HG03064 (cell line): Measurements from ENCODE around the gene PITPNM3.
"Not testable (repeated sequence)": the region's sequence is repeated elsewhere in the genome, so short reads cannot be mapped to it uniquely, and the experiment has no call there.

ENCODE experiments used
- ATAC-seq: cut with Tn5 transposase; IDR thresholded peaks from one replicate; pipeline ENCODE4 v1.9.1; 2021; ENCODE audit warnings: low read depth; ENCODE audit not compliant: unreplicated experiment

PITPNM3 gene

DNA sequence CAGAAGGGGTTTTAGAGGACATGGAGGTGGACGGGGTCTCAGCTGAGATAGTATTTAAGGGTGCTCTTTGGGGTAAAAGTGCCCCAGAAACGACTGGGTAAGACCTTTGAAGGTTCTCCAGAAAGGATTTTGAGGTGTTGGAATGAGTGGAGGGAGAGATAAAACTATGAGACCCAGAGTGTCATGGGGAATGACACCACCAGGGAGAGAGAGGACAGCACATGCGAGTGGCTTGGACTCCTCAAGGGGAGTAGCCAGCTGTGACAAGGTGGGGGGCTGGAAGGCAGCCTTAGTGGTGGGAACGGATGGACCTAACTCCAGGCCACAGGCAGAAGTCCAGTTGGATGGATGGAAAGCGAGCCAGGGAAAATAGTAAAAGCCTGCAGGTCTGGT is 19.2 kb upstream of the PITPNM3 start:
- ATAC-seq: no peak

- ATAC-seq: no peak
These were observed 18.6 kb upstream of the PITPNM3 start for GRCh38 chr17:6574687-6575595.

DNA sequence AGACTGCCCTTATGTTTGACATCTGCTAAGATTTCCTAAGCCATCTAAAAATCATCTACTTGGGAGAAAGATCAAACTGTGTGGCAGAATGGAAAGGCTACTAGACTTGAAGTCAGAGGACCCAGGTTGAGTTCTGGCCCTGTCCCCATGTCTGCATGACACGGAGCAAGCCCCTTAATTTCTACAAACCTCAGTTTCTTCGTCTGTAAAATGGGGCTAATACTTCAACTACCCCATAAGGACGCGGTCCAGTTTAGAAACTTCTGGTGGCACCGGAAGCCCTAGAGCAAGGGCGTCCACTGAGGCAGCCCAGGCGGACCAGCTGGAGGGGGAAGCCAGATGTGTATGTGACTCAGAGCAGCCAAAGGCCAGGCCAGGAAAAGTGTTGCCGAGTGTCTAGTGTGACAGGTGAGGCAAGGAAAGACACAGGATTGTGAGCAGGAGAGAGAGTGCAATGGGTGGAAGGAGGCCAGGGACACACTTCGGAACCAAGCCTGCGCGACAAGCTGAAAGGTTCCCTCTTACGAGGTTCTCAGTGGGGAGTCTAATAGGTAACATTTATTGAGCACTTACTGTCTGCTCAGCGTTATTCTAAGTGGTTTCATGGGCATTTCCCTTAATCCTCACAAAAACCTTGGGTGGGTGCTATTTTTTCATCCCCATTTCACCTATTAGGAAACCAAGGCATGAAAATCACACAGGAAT is 17.8 kb upstream of the PITPNM3 start:
- ATAC-seq: no peak

DNA sequence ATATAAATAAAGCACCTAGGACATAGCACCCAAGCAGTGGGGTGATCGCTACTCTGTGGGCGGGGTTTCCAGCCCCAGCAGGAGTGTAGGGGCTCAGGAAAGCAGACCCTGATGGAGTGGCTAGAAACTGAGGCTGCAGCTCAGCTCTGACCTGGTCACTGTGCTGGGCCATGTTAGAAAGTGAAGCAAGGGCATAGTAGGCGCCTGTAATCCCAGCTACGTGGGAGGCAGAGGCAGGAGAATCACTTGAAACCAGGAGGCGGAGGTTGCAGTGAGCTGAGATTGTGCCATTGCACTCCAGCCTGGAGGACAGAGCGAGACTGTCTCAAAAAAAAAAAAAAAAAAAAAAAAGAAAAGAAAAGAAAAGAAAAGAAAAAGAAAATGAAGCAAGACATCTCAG is 17.1 kb upstream of the PITPNM3 start:
- ATAC-seq: not testable (repeated sequence)

GRCh38 chr17:6572972-6573370 is 16.6 kb upstream of the PITPNM3 start:
- no peak for ATAC-seq

- ATAC-seq: no peak
These were observed 15.1 kb upstream of the PITPNM3 start for GRCh38 chr17:6571452-6571781.

DNA sequence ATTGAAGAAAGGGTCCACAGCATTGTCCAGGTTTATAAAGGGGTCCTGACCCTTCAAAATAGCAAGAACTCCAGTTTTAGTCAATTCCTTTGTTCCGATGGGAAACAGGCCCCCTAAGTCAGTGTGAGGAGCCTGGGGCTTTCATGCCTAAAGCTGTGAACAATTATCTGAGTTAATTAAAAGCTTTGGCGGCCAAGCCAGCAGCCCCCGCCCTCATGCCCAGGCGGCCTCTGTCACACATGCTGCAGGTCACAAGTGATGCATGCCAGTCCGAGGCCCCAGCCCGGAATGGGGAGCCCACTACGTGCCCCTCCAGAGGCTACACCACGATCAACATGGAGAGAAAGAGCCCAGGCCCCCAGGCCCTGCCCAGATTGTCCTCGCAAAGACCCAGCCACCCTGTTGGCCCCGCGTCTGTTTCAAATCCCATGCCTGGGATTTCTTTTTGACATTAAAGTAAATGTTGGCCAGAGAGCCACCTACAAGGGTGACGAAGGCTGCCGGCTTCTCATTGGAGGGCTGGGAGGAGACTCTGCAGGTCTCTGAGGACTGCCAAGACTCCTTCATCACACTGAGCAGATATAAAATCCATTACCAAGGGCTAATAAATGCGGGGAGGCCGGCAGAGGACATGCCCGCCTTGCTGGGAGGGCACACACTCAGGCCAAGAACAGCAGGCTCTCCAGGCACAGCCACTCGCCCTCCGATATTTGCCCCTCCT is 14.5 kb upstream of the PITPNM3 start:
- ATAC-seq: no peak

DNA sequence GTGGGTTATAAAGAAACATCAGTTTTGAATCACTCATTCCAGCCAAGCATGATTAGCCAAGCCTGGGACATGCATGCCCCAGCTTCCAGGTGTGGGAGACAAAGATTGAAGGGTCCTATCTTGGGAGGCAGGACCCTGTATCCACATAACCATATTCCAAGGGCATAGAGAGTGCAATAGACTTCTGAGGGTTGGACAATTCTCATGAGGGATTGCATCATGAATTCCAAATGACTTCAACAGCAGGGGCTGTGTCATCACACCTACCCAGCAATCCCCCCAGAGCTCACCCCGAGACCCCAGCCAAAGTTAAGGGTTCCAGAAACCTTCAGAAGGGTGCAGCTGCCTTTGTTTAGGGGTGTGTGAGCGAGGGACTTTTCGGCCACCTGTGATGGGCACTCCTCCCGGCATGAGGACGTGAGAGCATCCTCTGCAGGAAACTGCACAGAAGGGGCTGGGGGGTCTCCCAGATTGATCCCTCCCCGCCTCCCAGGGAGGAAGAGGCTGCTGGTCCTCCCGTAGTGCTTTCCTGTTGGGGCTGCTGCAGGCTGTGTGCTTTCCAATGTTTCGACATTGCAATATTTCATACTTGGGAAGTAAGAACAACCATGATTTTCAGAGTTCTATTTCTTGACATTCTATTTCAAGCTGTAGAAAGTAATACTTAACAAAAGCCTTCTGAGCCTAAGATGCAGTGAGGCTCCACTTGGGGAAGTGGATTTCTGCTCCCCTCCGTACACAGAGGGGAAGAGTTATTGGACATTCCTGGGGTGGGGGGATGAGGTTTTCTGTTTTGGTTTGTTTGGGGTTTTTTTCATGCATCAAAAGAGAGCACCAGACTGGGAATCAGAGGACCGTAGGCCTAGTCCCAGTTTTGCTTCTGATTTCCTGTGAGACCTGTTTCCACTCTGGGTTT is 13.3 kb upstream of the PITPNM3 start:
- ATAC-seq: no peak

GRCh38 chr17:6568184-6568758 is 11.9 kb upstream of the PITPNM3 start:
- ATAC-seq: no peak

GRCh38 chr17:6567528-6568183 is 11.3 kb upstream of the PITPNM3 start:
- ATAC-seq: no peak

DNA sequence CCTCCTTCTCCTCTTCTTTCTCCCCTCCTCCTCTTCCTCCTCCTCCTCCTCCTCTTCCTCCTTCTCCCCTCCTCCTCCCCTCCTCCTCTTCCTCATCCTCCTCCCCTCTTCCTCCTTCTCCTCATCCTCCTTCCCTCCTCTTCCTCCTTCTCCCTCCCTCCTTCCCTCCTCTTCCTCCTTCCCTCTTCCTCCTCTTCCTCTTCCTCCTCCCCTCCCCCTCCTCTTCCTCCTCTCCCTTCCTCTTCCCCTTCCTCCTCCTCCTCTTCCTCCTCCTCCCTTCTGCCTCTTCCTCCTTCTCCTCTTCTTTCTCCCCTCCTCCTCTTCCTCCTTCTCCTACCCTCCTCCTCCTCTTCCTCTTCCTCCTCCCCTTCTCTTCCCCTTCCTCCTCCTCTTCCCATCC is 5.1 kb upstream of the PITPNM3 start:
- no peak for ATAC-seq

- no peak for ATAC-seq
These were observed 4.1 kb upstream of the PITPNM3 start for GRCh38 chr17:6560496-6560895.

DNA sequence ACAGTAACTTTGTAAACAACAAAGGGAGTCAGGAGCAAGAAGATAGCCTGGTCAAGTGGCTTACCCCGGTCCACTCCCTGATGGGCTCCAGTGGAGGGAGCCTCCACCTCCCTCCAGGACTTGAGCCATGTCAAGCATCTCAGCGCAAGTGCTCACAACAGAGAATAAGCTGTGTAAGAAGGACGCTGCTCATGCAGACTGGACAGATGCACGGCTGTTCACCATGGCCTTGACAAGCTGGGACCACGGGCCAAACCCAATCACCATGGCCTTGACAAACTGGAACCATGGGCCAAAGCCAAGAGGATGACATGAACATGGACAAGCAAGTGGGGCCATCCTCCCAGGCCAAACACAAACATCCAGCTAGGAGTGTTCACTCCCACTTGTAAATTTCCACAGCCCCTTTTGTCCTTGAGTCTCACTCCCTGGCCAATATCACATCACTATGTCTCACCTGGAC is 3.4 kb upstream of the PITPNM3 start:
- no peak for ATAC-seq

GRCh38 chr17:6558932-6559752 is 2.8 kb upstream of the PITPNM3 start:
- ATAC-seq: no peak

GRCh38 chr17:6558276-6558675 is 1.9 kb upstream of the PITPNM3 start:
- no peak for ATAC-seq

DNA sequence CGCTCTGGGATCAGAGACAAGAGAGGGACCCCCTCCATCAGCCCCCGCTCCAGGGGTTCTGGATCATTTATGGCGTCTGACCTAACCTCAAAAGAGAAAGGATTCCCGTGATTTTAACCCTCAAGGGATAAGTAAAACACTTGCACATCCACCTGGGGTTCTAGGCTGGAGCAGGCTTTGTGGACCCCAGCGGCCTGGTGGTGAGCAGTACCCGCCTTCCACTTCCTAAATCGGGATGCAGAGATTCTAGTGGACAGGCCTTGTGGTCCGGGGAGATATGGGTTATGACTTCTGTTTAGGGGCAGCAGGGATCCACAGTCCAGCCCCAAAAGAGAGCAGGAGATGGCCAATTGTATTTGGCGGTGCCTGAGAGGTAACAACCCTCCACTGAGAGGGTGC is 684 bp upstream of the PITPNM3 start:
- no peak for ATAC-seq

DNA sequence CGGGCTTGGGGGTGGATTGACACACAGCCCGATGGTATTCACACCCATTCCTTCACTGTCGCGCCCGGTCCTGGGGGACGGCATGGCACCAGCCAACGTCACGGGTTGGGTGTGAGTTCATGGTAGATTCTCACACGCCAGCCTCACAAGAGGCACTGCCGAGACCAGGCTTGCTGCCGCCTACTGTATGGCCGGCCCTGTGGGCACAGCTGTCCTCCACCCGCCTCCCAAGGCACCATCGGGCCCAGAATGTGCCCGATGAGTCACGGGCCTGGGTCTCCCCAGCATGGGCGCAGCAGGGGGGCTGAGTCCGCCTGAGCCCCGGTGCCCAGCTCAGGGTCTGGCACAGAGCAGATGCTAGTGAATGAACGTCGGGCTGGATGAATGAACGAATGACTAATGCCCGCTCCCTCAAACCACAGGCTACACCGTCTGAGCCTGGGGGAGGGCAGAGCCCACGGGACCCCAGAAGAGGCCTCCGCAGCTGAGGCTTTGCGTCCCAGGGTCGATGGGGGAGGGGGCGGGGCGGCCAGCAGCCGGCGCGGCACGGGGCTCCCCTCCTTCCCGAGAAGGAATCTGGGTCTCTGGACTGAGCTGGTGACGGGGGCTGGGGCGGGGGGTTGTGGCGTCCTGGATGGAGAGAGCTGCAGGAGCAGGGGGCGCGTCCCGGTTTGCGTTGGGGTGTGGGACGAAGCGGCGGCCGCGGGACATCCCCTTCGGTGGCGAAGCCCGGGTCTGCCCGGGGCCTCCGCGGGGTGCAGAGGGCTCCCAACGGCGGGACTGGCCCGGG is 829 bp downstream of the PITPNM3 start:
- no peak for ATAC-seq

- no peak for ATAC-seq
These were observed 1.5 kb downstream of the PITPNM3 start for GRCh38 chr17:6554871-6555330.
